ENCODE data around the gene DTX3.

Gene DTX3

DNA sequence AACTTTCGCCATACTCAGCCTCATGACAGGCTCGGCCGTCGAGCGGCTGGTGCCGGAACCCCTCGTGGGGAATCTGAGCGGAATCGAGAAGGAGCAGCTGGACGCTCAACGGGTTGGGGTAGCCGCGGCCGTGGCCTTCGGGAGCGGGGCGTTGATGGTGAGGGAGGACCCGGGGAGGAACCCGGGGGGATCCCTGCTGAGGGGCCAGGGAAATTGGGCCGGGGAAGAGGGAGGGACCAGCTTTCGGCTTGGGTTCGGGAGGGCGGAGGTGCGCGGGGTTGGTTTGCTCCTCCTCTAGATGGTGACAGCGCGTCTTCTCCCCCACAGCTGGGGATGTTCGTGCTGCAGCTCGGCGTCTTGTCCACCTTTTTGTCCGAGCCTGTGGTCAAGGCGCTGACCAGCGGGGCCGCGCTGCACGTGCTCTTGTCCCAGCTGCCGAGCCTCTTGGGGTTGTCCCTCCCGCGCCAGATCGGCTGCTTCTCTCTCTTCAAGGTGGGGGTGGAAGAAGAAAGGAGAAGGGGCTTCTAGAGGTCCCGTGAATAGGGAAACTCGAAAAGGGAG, 16.4 kb downstream of the DTX3 start:
- peak in 1 of 2 experiments; percentile 10 for DNase-seq

DNA sequence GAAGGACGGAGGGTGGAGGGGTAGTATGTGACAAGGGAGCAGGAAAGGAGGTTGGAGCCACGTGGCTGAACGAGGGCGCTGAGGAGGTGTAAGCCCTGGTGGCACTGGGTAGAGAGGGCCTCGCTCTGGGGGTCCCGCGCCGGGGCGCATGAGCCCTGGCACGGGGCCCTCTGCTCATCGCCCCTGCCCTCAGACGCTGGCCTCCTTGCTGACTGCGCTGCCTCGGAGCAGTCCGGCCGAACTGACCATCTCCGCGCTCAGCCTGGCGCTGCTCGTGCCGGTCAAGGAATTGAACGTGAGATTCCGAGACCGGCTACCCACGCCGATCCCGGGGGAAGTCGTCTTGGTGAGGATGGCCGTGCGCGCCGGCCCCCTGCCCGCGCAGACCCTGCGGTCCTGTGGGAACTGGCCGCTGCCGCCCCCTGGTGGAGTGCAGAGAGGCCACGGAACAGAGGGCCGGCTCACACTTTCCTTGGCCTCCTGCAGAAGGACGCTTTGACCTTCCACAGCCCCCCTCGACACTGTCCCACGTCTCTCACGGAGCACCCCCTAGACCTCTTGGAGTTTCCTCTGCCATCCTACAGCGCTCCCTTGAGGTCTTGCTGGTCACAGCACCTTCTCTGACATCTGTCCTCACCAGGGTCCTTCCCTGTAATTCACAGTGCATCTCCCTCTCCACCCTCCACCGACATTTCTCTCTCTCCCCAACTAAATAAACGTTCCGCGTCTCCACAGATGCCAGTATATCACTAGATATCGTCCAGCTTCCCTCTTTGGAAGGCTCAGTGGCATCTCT, 17.1 kb downstream of the DTX3 start:
- DNase-seq: peak; percentile 40 to 52

DNA sequence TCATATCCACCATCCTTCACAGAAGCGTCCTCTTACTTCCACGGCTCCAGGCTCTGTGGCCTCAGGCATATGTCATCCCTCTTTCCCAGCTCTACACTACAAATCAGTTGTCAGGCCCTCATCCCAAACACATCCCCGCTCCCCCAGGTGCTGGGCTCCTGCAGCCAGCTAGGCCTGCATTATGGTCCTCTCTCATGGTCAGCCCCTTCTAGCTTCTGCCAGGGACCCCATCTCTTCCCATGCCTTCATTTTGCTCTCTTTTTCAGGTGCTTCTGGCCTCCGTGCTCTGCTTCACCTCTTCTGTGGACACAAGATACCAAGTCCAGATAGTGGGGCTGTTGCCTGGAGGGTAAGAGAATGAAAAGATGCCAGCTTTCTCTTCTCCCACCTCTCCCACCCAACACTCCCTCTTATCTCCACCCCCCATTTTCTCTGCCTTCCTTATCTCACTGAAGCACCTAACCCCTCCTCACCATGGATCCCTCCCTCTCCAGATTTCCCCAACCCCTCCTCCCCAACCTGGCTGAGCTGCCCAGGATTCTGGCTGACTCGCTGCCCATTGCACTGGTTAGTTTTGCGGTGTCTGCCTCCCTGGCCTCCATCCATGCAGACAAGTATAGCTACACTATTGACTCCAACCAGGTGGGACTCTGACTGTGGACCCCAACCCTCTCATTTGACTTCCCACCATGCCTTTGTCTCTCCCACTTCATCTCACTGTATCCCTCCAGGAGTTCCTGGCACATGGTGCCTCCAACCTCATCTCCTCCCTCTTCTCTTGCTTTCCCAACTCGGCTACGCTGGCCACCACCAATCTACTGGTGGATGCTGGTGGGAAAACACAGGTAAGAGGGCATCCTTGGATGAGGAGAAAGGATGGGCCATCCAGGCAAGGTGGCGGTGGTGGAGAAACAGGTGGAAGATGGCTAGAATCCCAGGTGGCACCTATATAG, 17.9 kb downstream of the DTX3 start:
- no peak for DNase-seq

DNA sequence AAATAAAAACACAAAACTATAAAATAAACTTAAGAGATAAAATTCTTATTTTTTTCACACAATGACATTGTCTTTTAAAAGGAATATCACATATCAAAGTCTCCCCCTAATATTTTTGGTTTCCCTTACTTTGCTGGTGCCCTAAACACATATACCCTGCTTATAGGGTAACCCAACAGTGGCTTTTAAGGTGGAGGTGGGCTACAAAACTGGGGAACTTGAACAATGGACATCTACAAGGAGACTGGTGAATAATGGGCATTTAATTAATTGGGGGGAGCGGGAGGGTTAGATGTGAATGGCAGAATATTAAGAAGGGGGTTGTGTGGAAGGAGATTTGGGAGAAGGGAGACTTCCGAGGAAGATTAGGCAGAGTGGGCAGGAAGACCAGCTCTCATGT, 18.8 kb downstream of the DTX3 start:
- DNase-seq: no peak

DNA sequence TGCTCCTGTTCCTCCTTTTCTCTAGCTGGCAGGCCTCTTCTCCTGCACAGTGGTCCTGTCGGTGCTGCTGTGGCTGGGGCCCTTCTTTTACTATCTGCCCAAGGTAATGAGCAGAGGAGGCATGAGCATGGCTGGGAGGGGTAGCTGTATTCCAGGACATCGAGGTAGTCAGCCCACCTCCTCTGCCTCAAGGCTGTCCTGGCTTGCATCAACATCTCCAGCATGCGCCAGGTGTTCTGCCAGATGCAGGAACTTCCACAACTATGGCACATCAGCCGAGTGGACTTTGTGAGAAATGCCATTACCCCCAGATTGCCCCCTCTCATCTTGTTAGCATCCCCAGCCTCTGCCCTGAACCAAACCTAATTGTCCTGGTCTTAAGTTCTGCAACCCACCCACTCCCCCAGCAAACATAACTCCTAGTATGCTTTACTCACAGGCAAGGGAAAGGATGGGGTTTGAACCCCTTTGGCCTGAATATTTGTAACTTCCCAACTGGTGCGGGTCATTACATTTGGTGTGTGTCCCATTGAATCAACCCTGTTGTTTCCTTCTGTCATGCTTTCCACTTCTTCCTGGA, 19.3 kb downstream of the DTX3 start:
- DNase-seq: no peak

DNA sequence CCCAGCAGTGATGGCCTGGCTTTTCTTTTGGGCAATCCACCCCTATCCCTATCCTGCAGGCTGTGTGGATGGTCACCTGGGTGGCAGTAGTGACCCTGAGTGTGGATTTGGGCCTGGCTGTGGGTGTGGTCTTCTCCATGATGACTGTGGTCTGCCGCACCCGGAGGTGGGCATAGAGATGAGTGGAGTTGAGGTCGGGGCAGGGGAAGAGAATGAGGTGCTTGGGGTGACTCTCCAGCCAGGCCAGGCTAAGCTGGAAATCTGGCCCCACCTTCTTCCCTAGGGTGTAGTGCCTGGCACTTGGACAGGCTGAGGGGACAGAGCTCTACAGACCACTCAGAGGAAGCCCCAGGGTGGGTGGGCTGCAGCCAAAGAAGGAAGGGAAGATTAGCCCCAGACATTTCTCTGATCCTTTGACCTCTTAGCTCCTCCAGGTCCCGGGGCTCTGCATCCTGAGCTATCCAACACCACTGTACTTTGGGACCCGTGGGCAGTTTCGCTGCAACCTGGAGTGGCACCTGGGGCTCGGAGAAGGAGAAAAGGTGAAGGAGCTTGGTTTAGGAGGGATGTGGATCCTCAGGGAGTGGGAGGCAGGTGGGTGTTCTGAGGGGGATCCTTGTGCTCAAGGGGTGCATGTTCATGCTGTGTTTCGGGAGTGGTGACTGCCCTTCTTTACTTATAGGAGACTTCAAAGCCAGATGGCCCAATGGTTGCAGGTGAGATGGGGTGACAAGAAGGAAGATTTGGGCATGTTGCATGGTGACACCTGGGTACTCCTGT, 20.0 kb downstream of the DTX3 start:
- DNase-seq: no peak

DNA sequence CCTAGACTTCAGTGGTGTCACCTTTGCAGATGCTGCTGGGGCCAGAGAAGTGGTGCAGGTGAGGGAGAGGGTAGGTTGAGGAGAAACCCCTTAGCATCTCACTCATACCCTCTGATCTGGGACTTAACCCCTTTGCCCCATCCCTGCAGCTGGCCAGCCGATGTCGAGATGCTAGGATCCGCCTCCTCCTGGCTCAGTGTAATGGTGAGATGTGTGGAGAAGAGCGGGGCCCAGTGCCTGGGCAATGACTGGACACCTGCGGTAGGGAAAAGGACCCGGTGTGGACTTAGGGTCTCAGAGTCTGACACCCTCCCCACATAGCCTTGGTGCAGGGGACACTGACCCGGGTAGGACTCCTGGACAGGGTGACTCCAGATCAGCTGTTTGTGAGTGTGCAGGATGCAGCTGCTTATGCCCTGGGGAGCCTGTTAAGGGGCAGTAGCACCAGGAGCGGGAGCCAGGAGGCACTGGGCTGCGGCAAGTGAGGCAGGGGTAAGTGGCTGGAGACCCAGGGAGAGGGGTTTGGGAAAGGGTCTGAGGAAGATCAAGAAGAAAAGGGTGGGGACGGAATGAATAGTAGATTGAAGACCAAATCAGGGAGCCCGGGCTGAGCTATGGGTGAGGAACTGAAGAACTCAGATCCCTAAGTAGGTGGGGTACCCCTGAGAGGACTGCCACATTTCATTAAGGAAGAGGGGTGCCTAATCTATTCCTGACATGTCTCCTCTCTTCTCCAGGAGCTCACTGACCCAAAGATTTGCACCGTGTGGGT, 20.8 kb downstream of the DTX3 start:
- no peak for DNase-seq

DNA sequence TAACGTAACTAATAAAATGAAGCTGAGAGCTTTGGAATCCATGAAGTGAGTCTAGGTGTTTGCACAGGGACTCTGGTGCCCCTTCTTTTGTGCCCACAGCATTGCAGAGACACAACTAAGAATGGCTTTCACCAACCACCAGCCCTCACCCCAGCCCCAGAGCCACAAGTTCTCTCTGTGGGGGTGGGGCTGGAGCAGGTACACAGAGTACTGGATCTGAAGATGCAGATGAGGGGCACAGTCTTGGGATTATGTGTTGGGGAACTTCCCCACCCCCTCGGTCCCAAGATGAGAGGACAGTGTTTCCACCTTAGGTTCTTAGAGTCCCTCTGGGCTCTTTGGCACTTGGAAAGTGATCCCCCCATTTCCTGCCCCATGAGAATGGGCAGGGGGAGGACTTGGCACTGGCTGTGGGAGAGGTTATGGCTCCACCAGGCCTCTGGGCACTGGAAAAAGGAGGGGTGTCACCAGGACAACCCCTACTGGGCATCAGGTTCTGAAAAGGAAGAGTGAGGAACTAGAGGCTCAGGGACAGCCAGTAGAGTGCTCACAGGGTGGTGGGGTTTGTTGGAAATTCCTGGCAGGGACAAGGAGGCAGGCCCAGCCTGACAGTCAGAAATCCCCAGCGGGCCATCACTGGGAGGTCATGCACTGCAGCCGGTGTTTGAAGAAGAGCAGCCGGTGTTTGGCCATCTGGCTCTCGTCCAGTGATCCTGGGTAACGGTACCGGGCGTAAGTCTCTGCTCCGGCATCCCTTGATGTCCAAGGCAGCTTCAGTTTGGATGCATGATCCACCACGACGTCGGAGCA, 21.7 kb downstream of the DTX3 start:
- no peak for DNase-seq

DNA sequence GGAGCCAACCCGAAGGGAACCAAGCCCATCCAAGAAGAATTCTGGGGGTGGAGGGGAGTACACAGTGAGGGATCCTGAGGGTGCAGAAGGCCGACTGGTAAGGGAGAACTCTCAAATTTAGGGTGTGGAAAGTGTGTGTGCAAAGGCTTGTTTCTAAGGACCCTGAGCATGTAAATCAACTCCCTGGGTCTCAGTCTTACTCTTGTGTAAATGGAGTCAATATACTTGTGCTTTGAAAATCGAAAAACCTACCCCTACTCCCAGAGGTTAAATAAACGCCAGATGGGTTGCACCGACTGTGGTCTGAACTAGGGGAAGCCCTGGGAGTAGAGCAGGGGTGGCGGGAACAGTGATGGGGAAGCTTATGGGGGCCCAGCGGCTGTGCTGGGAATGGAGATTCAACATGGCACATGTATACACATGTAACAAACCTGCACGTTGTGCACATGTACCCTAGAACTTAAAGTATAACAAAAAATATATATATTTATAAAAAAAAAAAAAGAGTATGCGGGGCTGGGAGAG, 22.4 kb downstream of the DTX3 start:
- DNase-seq: no peak

DNA sequence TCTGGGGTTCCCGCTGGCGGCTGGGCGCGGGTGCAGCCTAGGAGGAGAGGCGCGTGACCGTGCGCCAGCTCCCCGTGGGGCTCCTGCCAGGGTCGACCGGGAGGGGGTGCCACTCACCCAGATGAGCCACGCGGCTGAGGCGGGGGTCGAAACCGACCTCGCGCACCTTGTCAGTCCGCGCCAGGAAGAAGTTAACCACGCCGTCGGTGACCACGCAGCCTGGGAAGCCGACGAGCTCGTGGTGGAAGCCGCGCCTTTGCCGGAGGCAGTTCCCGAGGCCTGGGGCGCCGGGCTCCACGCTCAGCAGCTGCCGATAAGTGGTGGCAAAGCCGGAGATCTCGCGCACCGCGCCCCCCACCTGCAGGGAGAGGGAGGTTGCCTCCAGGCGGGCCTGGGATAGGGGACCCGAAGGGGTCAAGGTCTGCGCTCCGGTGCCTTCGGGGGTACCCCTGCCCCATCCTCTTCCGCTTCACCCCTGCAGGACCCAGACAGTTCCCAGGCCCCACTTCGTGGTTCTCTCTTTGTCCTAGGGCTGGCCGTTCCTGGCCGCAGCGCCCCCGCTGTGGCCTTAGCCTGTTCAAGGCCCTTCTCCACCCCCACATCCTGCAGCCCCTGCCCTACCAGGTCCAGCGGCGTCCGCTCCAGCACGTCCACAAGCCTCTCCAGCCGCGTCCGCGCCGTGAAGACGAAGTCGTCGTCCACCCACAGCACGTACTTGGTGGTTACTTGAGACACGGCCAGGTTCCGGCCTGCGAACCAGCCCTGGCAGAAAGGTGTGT, 23.1 kb downstream of the DTX3 start:
- DNase-seq: peak in 1 of 2 experiments; percentile 22

DNA sequence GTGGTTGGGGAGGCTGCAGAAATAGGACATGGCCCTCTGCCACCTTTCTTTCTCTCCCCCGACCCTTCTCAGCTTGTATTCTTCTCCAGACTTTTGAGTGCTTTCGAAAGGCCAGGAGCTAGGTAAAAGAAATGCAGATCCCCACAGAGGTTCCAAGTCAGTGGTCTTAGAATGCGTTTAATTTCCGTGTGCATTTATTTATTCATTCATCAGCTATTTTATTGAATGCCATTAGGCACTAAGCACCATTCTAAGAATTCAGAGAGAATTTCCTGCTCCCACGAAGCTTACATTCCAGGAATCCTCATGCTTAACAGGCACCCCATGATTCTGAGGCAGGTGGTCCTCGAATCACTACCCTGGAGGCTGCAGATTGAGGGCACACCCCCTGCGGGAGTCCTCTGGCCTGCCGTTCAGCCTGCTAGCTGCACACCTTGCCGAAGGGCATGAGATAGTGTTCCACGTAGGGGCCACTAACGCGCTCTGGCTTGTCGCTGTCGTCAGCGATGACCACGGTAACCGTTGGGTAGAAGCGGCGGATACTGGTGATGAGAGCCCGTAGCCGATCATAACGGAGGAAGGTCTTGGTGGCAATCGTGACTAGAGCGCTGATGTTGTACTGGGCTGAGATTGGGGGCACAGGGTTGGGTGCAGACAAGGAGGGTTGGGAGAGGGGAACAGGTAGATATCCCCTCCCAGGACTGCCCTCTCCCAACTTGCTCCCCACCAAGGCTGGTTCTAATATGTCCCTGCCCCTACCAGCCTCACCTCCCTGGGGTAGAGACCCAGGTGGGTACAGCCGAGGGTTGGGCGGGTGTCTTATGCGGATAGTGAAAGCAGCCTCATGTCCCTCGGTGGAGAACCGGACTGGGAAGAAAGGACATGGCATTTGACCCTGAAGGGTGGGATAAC, 23.9 kb downstream of the DTX3 start:
- no peak for DNase-seq

DNA sequence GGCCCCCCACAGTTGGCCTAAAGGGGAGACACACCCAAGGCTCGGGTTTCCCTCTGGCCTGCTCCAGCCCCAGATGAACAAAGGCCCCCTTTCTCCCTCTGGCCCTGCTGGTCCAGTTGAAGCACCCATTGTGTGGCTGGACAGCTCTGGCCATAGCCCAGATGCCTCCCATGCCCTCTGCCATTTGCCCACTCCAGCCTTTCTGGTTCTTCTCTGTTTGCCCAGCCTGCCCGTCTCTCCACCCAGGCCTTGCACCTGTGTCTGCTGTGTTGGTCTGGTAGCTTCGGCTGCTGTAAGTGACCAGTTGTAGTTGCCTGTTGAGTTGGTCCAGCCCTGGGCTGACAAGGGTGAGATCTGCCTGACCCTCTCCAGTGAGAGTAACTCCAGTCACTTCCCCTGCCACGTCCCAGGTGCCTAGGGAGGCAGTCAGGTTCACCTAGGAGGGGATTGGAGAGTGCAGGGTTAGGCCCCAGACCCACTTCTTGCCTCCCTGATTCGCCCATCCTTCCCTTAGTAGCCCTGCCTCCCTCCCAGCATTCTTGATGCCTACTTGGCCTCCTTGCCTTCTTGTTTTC, 25.4 kb downstream of the DTX3 start:
- no peak for DNase-seq

DNA sequence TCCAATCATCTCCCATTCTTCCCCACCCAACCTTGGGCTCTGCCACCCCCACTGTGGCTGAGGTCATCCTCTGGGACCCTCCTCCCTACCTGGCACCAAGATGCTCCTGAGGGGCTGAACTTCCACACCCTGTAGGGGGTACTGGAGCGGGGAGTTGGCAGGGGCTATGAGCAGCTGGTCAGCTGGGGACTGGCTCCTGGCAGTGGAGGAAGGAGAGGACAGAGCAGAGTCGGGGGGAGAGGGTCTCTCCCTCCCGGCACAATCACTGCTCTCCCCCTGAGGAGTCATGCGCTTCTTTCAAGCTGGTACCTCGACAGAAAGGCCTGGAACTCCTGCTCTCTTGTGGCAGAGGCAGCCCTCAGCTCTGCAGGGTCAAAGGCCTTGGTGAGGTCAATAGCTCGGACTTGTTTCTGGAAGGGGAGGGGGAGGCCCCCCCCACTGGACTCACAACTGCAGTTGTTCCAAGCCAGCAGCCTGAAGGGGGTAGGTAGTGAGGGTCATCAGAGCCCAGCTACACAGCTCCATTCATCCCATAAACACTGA, 26.3 kb downstream of the DTX3 start:
- no peak for DNase-seq

DNA sequence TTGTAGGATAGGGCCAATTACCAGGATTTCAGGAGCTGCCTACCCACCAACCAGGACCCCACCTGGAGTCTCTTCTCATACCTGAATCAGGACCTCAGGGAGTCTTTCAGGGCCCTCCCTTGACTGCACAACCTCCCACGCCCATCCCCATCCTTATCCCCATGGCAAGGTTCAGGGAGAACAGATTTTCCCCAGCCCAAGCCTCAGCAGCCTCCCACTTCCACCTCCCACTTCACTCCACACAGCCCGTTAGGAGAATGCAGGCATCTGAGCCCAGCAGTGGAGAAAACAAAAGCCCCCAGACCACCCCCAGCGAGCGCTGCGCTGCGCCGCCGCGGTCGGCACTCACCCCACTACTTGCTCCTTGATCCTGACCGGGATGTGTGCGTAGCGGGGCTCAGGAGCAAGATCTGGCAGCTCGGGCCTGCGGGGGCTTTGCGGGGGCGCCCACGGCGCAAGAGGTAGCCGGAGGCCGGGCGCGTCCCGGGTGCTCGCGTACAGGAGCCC, 27.0 kb downstream of the DTX3 start:
- no peak for DNase-seq

DNA sequence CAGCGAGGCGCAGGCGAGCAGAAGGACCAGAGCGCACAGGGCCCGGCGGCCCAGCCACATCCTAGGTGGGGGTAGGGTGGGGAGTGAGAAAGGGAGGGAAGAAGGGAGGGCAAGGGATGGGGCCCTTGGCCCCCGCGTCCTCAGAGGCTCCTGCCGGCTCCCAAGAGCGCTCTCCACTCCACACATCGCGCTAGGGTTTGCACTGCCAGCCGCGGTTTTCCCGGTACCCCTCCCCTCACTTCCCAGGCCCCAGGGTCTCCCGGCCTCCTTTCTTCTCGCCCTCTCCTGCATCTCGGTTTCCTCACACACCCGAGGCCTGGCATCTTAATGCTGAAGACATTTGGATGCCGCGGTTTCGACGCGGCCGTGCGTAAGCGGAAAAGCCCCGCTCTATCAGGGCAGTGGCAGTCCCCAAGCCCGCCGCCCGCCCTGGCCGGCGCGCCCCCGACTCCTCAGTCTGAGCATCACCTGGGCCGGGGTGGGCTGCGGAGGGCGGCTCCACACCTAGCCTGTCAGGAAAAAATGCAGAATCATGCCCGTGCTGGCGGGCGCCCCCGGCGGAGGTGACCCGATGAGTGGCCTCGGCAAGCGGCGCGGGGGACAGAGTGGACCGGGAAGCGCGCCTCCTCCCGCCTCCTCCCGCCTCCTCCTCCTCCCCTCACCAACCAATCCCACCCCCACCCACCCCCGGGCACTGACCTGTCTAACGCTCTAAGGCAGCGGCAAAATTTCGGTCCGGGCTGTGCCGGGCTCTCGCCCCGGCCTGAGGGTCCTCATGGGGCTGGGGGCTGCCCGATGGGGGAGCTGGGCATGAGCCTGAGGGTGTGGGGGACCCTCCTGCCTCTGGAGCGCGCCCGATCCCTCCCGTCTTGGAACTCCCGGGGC, 27.7 kb downstream of the DTX3 start:
- peak in 1 of 2 experiments; percentile 6 for DNase-seq

Data from activated CD4-positive, alpha-beta T cell treated with anti-CD3 and anti-CD28 coated beads, Interleukin-2, amount 50 U/mL, for 4 hours (primary cell).